ENCODE measurements around the gene LTBP2. TPM values are rescaled to one million over a fixed set of nuclear protein-coding genes. Genes with fewer than 3 reads are reported as not detected.

LTBP2 gene
- total RNA-seq, 1 donor: 493 TPM

- H3K4me1 ChIP-seq (ENCODE audit: insufficient read depth, low read length): peaks cover 15% of the 10 kb centered on the region
- DNase-seq (ENCODE audit: insufficient read length, low spot score, missing footprints): peak; percentile 62
- peak overlapping the region; percentile 12 for H3K27ac ChIP-seq (ENCODE audit: low read depth, low read length)
Measured at GRCh38 chr14:74551431-74552371, 60.3 kb downstream of the LTBP2 start.

DNA sequence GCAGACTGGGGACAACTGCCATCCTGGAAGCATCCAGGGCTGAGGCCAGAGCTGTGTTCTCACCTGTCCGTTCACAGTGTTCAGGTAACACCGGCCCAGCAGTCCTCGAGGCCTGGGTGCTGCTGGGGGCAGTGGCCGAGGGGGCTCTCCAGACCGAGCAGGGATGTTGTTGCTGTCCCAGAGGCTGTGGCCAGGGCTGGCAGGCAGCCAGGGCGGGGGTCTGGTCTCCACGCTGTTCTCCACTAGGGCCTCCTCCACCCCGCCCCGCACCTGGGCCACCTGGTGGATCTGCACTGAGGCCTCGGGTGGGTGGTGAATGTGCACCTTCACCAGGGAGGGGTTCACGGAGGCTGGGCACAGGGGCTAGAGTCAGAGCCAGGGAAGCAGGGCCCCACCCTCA, 61.0 kb downstream of the LTBP2 start:
- H3K4me2 ChIP-seq (ENCODE audit: insufficient read depth, low read length): no peak overlapping the region
- H4K20me1 ChIP-seq (ENCODE audit: insufficient read depth, low read length): peaks cover 9% of the 10 kb centered on the region
- H3K27ac ChIP-seq (ENCODE audit: low read depth, low read length): no peak overlapping the region
- H3K4me1 ChIP-seq (ENCODE audit: insufficient read depth, low read length): peaks cover 15% of the 10 kb centered on the region
- no peaks in the 10 kb centered on the region for H3K27me3 ChIP-seq (ENCODE audit: insufficient read depth, low read length)
- H3K79me2 ChIP-seq (ENCODE audit: insufficient read depth, low read length): peaks cover 48% of the 10 kb centered on the region
- TF ChIP-seq CTCF (IDR thresholded peaks at IDR 0.05; ENCODE audit: extremely low read depth, low read depth, low read length): no peak
- peaks cover 97% of the 10 kb centered on the region for H3K36me3 ChIP-seq (ENCODE audit: insufficient read depth, low read length)
- no peak overlapping the region for H2AFZ ChIP-seq (ENCODE audit: low read length)
- peak; percentile 56 for DNase-seq (ENCODE audit: insufficient read length, low spot score, missing footprints)
- H3K9me3 ChIP-seq (ENCODE audit: low read depth, low read length): no peaks in the 10 kb centered on the region
- H3K4me3 ChIP-seq (ENCODE audit: insufficient read depth, low read length): no peak overlapping the region

More at GRCh38 chr14:74551431-74552371, 60.3 kb downstream of the LTBP2 start:
- Histone ChIP-seq H3K36me3 (ENCODE audit: insufficient read depth, low read length) (peaks cover 92% of the 10 kb centered on the region), H2AFZ (ENCODE audit: low read length) (no peak overlapping the region), H4K20me1 (ENCODE audit: insufficient read depth, low read length) (peaks cover 9% of the 10 kb centered on the region), H3K79me2 (ENCODE audit: insufficient read depth, low read length) (peaks cover 51% of the 10 kb centered on the region), H3K4me2 (ENCODE audit: insufficient read depth, low read length) (no peak overlapping the region), H3K9me3 (ENCODE audit: low read depth, low read length) (no peaks in the 10 kb centered on the region), H3K27me3 (ENCODE audit: insufficient read depth, low read length) (no peaks in the 10 kb centered on the region), H3K4me3 (ENCODE audit: insufficient read depth, low read length) (no peak overlapping the region)
- no peak for TF ChIP-seq CTCF (IDR thresholded peaks at IDR 0.05; ENCODE audit: extremely low read depth, low read depth, low read length)

DNA sequence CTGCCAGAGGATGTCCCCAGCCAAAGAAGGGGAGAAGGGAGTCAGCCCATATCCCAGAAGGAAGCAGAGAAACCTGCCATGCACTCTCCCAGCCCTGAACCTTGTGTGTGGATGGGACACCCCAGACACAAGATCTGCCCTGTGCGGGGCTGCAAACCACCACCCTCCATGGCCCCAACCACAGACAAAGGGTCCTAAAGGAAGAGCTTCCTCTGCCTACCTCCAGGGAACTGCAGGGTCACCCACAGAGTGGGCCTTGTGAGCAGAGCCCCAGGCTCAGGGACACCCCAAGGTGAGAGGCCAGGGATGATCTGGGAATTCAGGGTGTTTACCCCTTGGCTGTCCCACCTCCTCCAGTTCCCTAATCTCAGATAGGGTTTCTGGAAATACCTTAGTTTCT, 62.0 kb downstream of the LTBP2 start:
- peak; percentile 71 for DNase-seq (ENCODE audit: insufficient read length, low spot score, missing footprints)
- Histone ChIP-seq H3K4me1 (ENCODE audit: insufficient read depth, low read length) (peaks cover 15% of the 10 kb centered on the region), H3K4me2 (ENCODE audit: insufficient read depth, low read length) (no peak overlapping the region), H3K9me3 (ENCODE audit: low read depth, low read length) (no peaks in the 10 kb centered on the region), H3K27me3 (ENCODE audit: insufficient read depth, low read length) (no peaks in the 10 kb centered on the region), H3K27ac (ENCODE audit: low read depth, low read length) (peak overlapping the region; percentile 59), H3K4me3 (ENCODE audit: insufficient read depth, low read length) (no peak overlapping the region), H2AFZ (ENCODE audit: low read length) (no peak overlapping the region), H4K20me1 (ENCODE audit: insufficient read depth, low read length) (peaks cover 9% of the 10 kb centered on the region), H3K79me2 (ENCODE audit: insufficient read depth, low read length) (peaks cover 39% of the 10 kb centered on the region), H3K36me3 (ENCODE audit: insufficient read depth, low read length) (peaks cover 97% of the 10 kb centered on the region)
- no peak for TF ChIP-seq CTCF (IDR thresholded peaks at IDR 0.05; ENCODE audit: extremely low read depth, low read depth, low read length)

DNA sequence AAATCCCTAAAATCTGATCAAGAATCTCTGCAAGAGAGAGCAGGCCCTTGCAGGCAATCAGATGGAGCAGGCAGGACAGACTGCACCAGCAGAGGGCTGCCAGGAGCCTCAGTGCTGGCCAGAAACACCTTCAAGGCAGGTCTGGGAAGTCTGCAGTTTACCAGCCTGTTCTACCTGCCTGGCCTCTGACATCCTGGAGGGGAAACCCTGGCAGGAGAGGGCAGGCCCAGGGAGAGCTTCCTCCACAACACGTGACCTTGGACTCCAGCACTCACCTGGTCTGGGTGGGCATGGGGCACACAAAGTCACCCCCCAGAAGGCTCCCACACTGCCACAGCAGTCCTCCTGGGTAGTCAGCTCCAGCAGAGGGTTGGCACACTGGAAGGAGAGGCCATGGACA, 62.4 kb downstream of the LTBP2 start:
- H3K36me3 ChIP-seq (ENCODE audit: insufficient read depth, low read length): peaks cover 99% of the 10 kb centered on the region
- peaks cover 9% of the 10 kb centered on the region for H4K20me1 ChIP-seq (ENCODE audit: insufficient read depth, low read length)
- peak; percentile 43 for TF ChIP-seq CTCF (IDR thresholded peaks at IDR 0.05; ENCODE audit: extremely low read depth, low read depth, low read length)
- H2AFZ ChIP-seq (ENCODE audit: low read length): no peak overlapping the region
- peak; percentile 71 for DNase-seq (ENCODE audit: insufficient read length, low spot score, missing footprints)
- H3K27ac ChIP-seq (ENCODE audit: low read depth, low read length): peak overlapping the region; percentile 59
- peaks cover 36% of the 10 kb centered on the region for H3K79me2 ChIP-seq (ENCODE audit: insufficient read depth, low read length)
- no peaks in the 10 kb centered on the region for H3K27me3 ChIP-seq (ENCODE audit: insufficient read depth, low read length)
- no peaks in the 10 kb centered on the region for H3K9me3 ChIP-seq (ENCODE audit: low read depth, low read length)
- no peak overlapping the region for H3K4me2 ChIP-seq (ENCODE audit: insufficient read depth, low read length)
- H3K4me3 ChIP-seq (ENCODE audit: insufficient read depth, low read length): no peak overlapping the region
- peaks cover 15% of the 10 kb centered on the region for H3K4me1 ChIP-seq (ENCODE audit: insufficient read depth, low read length)

Data from osteoblast (primary cell).